Chondrocyte (in vitro differentiated cells): ENCODE data around the gene NEGR1. TPM values are rescaled to one million over a fixed set of nuclear protein-coding genes. Genes with fewer than 3 reads are reported as not detected.

Experiments
- DNase-seq: peaks from one replicate; pipeline ENCODE4 v3.0.0; 2021; ENCODE audit warnings: mixed read lengths, low spot score
- H3K27ac Mint-ChIP-seq: one replicate; pipeline ENCODE4 v1.8.0; 2021; ENCODE audit warnings: mild to moderate bottlenecking, moderate library complexity, mixed read lengths; ENCODE audit not compliant: unreplicated experiment
- H3K27me3 Mint-ChIP-seq: 2 replicates; pipeline ENCODE4 v1.8.0; 2021; ENCODE audit warnings: low read depth, mixed read lengths
- H3K36me3 Mint-ChIP-seq: 2 replicates; pipeline ENCODE4 v1.8.0; 2021; ENCODE audit warnings: low read depth, mixed read lengths
- H3K4me1 Mint-ChIP-seq: 2 replicates; pipeline ENCODE4 v1.8.0; 2021; ENCODE audit warnings: low read depth, mild to moderate bottlenecking, mixed read lengths
- H3K4me3 Mint-ChIP-seq: one replicate; pipeline ENCODE4 v1.8.0; 2021; ENCODE audit warnings: mild to moderate bottlenecking, moderate library complexity, mixed read lengths; ENCODE audit not compliant: unreplicated experiment
- H3K9me3 Mint-ChIP-seq: 2 replicates; pipeline ENCODE4 v1.8.0; 2021; ENCODE audit warnings: low read depth, mixed read lengths
- CTCF ChIP-seq: fragments of 200-600 bp; sonication (generic); IDR thresholded peaks from 2 replicates; pipeline ENCODE4 v1.5.0; 2021; ENCODE audit warnings: antibody characterized with exemption, mild to moderate bottlenecking, moderate library complexity
- total RNA-seq: library from RNA; stranded (reverse); gene quantifications from 3 replicates; pipeline ENCODE4 v1.2.1, GENCODE V29; 2021

NEGR1 gene
- total RNA-seq, 1 donor from 2014 or later = 7.7 TPM

- Mint-ChIP-seq H3K27me3 (peaks cover 9% of the 10 kb centered on the region), H3K4me3 (no peak overlapping the region), H3K4me1 (no peaks in the 10 kb centered on the region), H3K36me3 (no peaks in the 10 kb centered on the region), H3K27ac (no peak overlapping the region), H3K9me3 (no peaks in the 10 kb centered on the region)
- DNase-seq = no peak
- TF ChIP-seq CTCF = peak; percentile 81
Observed at GRCh38 chr1:71521655-71522264, 760.6 kb downstream of the NEGR1 start.

DNA sequence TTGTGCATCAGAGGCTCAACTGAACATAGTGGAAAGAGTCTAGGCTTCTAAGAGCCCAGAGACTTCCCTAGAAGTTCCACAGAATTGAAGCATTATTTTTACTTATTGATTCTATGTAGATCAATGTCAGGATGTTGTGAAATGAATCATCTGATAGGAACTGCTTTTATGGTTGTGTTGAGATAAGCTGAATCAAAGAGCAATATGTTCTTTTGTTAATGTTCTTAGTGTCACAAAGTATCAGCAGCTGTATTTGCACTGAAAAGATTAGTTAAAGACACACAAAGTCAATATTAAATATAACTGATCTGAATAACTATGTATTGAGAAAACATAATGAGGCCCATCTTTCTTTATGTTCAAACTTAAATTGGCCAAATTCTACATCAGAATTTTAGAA, 770.8 kb downstream of the NEGR1 start:
- no peak overlapping the region for H3K4me3 Mint-ChIP-seq
- no peaks in the 10 kb centered on the region for H3K27me3 Mint-ChIP-seq
- no peaks in the 10 kb centered on the region for H3K4me1 Mint-ChIP-seq
- H3K9me3 Mint-ChIP-seq = peaks cover 14% of the 10 kb centered on the region
- no peaks in the 10 kb centered on the region for H3K36me3 Mint-ChIP-seq
- DNase-seq = no peak
- no peak overlapping the region for H3K27ac Mint-ChIP-seq
- TF ChIP-seq CTCF = no peak

GRCh38 chr1:71510725-71511124, 771.6 kb downstream of the NEGR1 start:
- Mint-ChIP-seq H3K4me3 (no peak overlapping the region), H3K9me3 (peaks cover 19% of the 10 kb centered on the region), H3K4me1 (no peaks in the 10 kb centered on the region), H3K27ac (no peak overlapping the region), H3K36me3 (no peaks in the 10 kb centered on the region), H3K27me3 (no peaks in the 10 kb centered on the region)
- DNase-seq = no peak
- no peak for TF ChIP-seq CTCF

DNA sequence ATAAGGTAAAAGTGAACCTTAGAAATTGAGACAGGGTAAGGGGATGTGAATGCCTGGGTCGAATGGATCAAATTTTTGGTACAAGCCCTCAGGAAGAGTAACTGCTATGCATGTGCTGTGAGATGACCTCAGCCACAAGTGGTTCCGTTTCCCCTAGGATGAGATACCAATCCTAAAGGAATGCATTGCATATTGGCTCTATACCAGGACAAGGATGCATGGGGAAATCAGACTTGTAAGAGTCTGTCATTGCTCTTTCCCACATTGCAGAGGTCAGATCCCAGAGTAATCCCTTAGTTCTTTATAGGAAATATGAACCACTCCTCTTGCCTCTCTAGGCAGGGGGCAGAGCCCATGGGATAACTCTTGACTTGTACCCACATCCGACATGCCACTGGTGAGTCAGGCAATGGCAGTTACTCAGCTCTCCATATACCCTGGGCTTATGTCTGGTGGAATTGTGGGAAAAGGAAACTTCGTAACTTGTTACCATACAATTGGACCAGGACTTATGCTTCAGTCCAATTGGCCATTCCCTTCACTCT, 773.2 kb downstream of the NEGR1 start:
- Mint-ChIP-seq H3K9me3 (peaks cover 23% of the 10 kb centered on the region), H3K27me3 (no peaks in the 10 kb centered on the region), H3K4me1 (no peaks in the 10 kb centered on the region), H3K4me3 (no peak overlapping the region), H3K27ac (no peak overlapping the region), H3K36me3 (no peaks in the 10 kb centered on the region)
- no peak for DNase-seq
- TF ChIP-seq CTCF = no peak

- Mint-ChIP-seq H3K36me3 (no peaks in the 10 kb centered on the region), H3K9me3 (peaks cover 15% of the 10 kb centered on the region), H3K4me1 (no peaks in the 10 kb centered on the region), H3K27ac (no peak overlapping the region), H3K4me3 (no peak overlapping the region), H3K27me3 (no peaks in the 10 kb centered on the region)
- no peak for TF ChIP-seq CTCF
- no peak for DNase-seq
Observed at GRCh38 chr1:71502006-71502405, 780.3 kb downstream of the NEGR1 start.
